ENCODE data around the gene CACNB2. TPM values are rescaled to one million over a fixed set of nuclear protein-coding genes. Genes with fewer than 3 reads are reported as not detected.

Gene CACNB2
- total RNA-seq, 2 donors from 2014 or later = 12.5 to 12.7 TPM

DNA sequence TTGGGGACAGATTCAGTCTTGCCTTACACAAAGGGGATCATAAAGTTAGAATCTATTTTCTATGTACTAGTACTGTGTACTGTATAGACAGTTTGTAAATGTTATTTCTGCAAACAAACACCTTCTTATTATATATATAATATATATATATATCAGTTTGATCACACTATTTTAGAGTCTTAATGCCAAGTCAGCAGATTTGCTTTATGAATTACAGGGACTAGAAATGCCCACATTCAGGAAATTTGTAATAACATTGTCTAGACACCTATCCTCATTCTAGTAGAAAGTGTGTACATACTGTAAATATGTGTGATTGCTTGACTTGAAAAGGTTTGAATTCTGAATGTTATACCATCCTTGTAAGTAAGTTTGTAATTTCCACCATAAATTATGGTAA, 400.0 kb downstream of the CACNB2 start:
- intact Hi-C loops (cut with DNase I) = no loop called here
- no peaks in the 10 kb centered on the region for H3K27me3 ChIP-seq
- DNase-seq = no peak
- no peak for ATAC-seq
- H3K4me1 ChIP-seq = no peaks in the 10 kb centered on the region
- peaks cover 4 to 5% of the 10 kb centered on the region in 2 donors for H3K36me3 ChIP-seq (replicated peaks in 1 of 2; ENCODE audit: insufficient read depth in 1 of 2, low read depth in 2 of 2)
- H3K9me3 ChIP-seq = no peaks in the 10 kb centered on the region
- no peak overlapping the region for H3K27ac ChIP-seq
- no peak for TF ChIP-seq POLR2A (IDR thresholded peaks at IDR 0.05)
- TF ChIP-seq, protein P1, sequence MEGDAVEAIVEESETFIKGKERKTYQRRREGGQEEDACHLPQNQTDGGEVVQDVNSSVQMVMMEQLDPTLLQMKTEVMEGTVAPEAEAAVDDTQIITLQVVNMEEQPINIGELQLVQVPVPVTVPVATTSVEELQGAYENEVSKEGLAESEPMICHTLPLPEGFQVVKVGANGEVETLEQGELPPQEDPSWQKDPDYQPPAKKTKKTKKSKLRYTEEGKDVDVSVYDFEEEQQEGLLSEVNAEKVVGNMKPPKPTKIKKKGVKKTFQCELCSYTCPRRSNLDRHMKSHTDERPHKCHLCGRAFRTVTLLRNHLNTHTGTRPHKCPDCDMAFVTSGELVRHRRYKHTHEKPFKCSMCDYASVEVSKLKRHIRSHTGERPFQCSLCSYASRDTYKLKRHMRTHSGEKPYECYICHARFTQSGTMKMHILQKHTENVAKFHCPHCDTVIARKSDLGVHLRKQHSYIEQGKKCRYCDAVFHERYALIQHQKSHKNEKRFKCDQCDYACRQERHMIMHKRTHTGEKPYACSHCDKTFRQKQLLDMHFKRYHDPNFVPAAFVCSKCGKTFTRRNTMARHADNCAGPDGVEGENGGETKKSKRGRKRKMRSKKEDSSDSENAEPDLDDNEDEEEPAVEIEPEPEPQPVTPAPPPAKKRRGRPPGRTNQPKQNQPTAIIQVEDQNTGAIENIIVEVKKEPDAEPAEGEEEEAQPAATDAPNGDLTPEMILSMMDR (IDR thresholded peaks at IDR 0.05) = no peak
- H3K4me3 ChIP-seq = no peak overlapping the region

DNA sequence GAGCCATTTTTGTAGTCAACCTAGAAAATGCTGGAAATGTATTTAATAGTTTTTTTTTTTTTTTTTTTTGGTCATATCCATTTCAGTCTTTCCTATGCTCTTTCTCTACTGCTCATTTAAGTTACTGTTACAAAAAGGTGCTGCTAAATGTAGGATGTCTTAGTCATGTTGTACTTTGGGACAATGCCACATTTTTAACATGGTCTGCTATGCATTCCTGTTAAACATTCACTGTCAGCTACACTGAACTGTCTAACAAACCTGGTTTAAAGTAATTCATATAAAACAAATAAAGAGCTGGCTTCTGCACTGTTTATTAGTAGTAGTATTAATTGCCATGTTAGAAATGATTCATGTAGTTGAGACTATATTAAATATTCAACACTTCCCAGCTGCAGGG, 402.6 kb downstream of the CACNB2 start:
- Histone ChIP-seq H3K36me3 (replicated peaks in 1 of 2; ENCODE audit: insufficient read depth in 1 of 2, low read depth in 2 of 2) (peaks cover 4% of the 10 kb centered on the region in 2 donors), H3K4me3 (no peak overlapping the region), H3K9me3 (no peaks in the 10 kb centered on the region), H3K4me1 (no peaks in the 10 kb centered on the region), H3K27me3 (no peaks in the 10 kb centered on the region), H3K27ac (no peak overlapping the region)
- DNase-seq = no peak
- intact Hi-C loops (cut with DNase I) = no loop called here
- ATAC-seq = no peak
- TF ChIP-seq POLR2A (IDR thresholded peaks at IDR 0.05) = no peak
- TF ChIP-seq, protein P1 (IDR thresholded peaks at IDR 0.05) = no peak

DNA sequence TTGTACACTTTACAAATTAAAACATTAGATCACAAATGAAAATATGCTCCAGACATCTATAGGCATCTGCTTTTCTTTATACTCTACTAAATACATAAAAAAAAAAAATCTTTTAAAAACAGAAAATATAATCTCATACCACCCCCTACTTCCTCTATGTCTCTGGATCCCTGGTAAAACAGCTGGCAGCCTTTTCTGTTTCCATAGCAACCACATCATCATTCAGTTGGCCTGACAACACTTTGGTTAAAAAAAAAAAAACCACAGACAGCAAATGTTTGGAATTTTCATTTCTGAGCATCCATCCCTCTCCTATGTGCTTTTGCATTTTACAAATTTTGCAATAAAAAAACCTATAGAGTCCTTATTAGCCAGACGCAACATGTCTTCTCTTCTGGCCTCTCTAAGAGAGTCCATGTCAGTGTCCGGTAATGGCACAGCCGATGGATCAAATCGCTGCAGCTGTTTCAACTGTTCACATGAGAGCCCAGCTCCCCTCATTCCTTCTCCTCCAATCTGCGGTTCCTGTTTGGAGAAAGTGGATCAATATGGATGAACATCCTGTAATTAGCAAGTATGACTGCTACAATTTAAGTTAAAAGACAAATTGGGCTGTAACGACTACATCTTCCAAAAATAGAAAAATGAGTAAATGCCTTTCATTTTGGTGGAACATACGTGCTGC, 405.5 kb downstream of the CACNB2 start:
- peak in 1 of 4 donors; percentile 8 for DNase-seq
- no peaks in the 10 kb centered on the region for H3K4me1 ChIP-seq
- no peaks in the 10 kb centered on the region for H3K27me3 ChIP-seq
- H3K9me3 ChIP-seq = no peaks in the 10 kb centered on the region
- H3K36me3 ChIP-seq (replicated peaks in 1 of 2; ENCODE audit: insufficient read depth in 1 of 2, low read depth in 2 of 2) = no peaks in the 10 kb centered on the region
- intact Hi-C loops (cut with DNase I) = no loop called here
- no peak overlapping the region for H3K4me3 ChIP-seq
- TF ChIP-seq, protein P1 (IDR thresholded peaks at IDR 0.05) = no peak
- TF ChIP-seq POLR2A (IDR thresholded peaks at IDR 0.05) = no peak
- no peak for ATAC-seq
- WGBS, 2 donors = 91 to 92% methylated on average over 7 of the region's 7 CpGs
- no peak overlapping the region for H3K27ac ChIP-seq

DNA sequence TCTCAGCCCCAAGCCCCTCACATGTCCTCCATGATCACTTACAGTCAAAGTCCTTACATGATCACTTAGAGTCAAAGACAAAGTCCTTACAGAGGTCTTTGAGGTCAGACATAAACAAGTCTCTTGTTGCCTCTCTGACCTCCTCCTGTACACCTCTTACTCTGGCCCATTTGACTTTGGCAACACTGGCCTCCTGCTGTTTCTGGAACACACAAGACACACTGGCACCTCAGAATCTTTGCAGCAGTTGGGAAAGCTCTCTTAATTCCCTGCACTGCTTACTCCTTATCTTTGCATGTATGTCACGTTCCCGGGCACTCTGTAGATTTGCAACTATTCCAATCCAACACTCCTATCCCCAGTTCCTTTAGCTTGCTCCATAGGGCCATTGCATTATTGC, 408.9 kb downstream of the CACNB2 start:
- DNase-seq (no peak), ATAC-seq (no peak)
- 64 to 77% methylated on average over 2 of the region's 2 CpGs for WGBS, 2 donors
- Histone ChIP-seq H3K27ac (no peak overlapping the region), H3K4me1 (no peaks in the 10 kb centered on the region), H3K36me3 (replicated peaks in 1 of 2; ENCODE audit: insufficient read depth in 1 of 2, low read depth in 2 of 2) (no peaks in the 10 kb centered on the region), H3K4me3 (no peak overlapping the region), H3K27me3 (no peaks in the 10 kb centered on the region), H3K9me3 (no peaks in the 10 kb centered on the region)
- no peak for TF ChIP-seq POLR2A (IDR thresholded peaks at IDR 0.05)
- TF ChIP-seq, protein P1 (IDR thresholded peaks at IDR 0.05) = no peak
- intact Hi-C loops (cut with DNase I) = no loop called here

DNA sequence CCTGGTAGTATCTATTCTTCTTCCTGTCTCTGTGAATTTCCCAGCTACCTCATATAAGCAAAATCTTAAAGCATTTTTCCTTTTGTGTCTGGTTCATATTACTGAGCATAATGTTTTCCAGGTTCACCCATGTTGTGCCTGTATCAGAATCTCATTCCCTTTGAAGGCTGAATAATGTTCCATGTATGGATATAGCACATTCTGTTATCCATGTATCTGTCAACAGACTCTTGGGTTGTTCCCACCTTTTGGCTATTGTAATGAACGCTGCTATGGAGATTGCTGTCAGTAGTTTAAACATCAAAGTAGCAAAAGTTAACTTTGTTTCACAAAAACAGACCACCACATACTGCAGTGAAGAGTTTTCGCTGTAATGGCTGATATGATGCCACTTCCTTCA, 411.2 kb downstream of the CACNB2 start:
- no peak for DNase-seq
- intact Hi-C loops (cut with DNase I) = no loop called here
- WGBS, 2 donors = 96 to 97% methylated on average over 2 of the region's 2 CpGs
- H3K9me3 ChIP-seq = no peaks in the 10 kb centered on the region
- no peak for TF ChIP-seq POLR2A (IDR thresholded peaks at IDR 0.05)
- TF ChIP-seq, protein P1 (IDR thresholded peaks at IDR 0.05) = no peak
- H3K4me3 ChIP-seq = no peak overlapping the region
- H3K27me3 ChIP-seq = no peaks in the 10 kb centered on the region
- no peak for ATAC-seq
- H3K4me1 ChIP-seq = no peaks in the 10 kb centered on the region
- H3K27ac ChIP-seq = no peak overlapping the region
- no peaks in the 10 kb centered on the region for H3K36me3 ChIP-seq (replicated peaks in 1 of 2; ENCODE audit: insufficient read depth in 1 of 2, low read depth in 2 of 2)
